ENCODE results near the gene GUCD1. TPM values are rescaled to one million over a fixed set of nuclear protein-coding genes. Genes with fewer than 3 reads are reported as not detected.

Gene GUCD1
- total RNA-seq, 4 donors from 2014 or later = 67.0 to 124 (median 95.9) TPM

DNA sequence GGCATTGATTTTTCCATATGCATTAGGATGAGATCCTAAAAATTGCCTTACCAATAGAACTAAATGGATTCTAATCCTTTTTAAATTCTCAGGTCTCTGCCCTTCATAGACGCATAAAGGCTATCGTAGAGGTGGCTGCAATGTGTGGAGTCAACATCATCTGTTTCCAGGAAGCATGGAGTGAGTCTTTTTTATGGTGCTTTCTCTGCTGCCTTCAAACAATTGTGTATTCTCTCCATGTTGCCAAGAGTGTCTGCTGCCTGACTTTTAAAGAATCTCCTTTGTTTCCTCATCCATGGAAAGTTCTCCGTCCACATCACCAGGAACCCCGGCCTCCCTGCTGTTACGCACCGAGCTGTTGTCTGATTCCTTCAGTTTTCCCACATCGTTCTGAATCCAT is 52.9 kb downstream of the GUCD1 start:
- intact Hi-C loops (cut with DNase I; ENCODE audit: low total_unique reads) = no loop called here
- H3K4me3 ChIP-seq (ENCODE audit: low read depth, poor library complexity, severe bottlenecking) = no peak overlapping the region
- 67 to 74% methylated on average over 7 of the region's 7 CpGs for WGBS, 2 donors
- no peak for DNase-seq (ENCODE audit: low spot score in 2 of 2)
- TF ChIP-seq, protein P1, sequence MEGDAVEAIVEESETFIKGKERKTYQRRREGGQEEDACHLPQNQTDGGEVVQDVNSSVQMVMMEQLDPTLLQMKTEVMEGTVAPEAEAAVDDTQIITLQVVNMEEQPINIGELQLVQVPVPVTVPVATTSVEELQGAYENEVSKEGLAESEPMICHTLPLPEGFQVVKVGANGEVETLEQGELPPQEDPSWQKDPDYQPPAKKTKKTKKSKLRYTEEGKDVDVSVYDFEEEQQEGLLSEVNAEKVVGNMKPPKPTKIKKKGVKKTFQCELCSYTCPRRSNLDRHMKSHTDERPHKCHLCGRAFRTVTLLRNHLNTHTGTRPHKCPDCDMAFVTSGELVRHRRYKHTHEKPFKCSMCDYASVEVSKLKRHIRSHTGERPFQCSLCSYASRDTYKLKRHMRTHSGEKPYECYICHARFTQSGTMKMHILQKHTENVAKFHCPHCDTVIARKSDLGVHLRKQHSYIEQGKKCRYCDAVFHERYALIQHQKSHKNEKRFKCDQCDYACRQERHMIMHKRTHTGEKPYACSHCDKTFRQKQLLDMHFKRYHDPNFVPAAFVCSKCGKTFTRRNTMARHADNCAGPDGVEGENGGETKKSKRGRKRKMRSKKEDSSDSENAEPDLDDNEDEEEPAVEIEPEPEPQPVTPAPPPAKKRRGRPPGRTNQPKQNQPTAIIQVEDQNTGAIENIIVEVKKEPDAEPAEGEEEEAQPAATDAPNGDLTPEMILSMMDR (IDR thresholded peaks at IDR 0.05) = no peak
- TF ChIP-seq POLR2A (IDR thresholded peaks at IDR 0.05) = no peak

- TF ChIP-seq POLR2A (IDR thresholded peaks at IDR 0.05) = no peak
- TF ChIP-seq, protein P1 (IDR thresholded peaks at IDR 0.05) = no peak
- DNase-seq (ENCODE audit: low spot score in 2 of 2) = no peak
- intact Hi-C loops (cut with DNase I; ENCODE audit: low total_unique reads) = no loop called here
- 68 to 74% methylated on average over 8 of the region's 8 CpGs for WGBS, 2 donors
- no peak overlapping the region for H3K4me3 ChIP-seq (ENCODE audit: low read depth, poor library complexity, severe bottlenecking)
These were observed 53.5 kb downstream of the GUCD1 start for GRCh38 chr22:24501301-24502005.

- WGBS, 2 donors = 43 to 47% methylated on average over 16 of the region's 16 CpGs
- TF ChIP-seq, protein P1 (IDR thresholded peaks at IDR 0.05) = no peak
- no peak for TF ChIP-seq POLR2A (IDR thresholded peaks at IDR 0.05)
- intact Hi-C loops (cut with DNase I; ENCODE audit: low total_unique reads) = no loop called here
- DNase-seq (ENCODE audit: low spot score in 2 of 2) = no peak
- no peak overlapping the region for H3K4me3 ChIP-seq (ENCODE audit: low read depth, poor library complexity, severe bottlenecking)
These were observed 54.6 kb downstream of the GUCD1 start for GRCh38 chr22:24500277-24500820.

GRCh38 chr22:24499706-24500276 is 55.1 kb downstream of the GUCD1 start:
- DNase-seq (ENCODE audit: low spot score in 2 of 2) = no peak
- no peak for TF ChIP-seq POLR2A (IDR thresholded peaks at IDR 0.05)
- TF ChIP-seq, protein P1 (IDR thresholded peaks at IDR 0.05) = no peak
- WGBS, 2 donors = 91 to 95% methylated on average over 10 of the region's 10 CpGs
- H3K4me3 ChIP-seq (ENCODE audit: low read depth, poor library complexity, severe bottlenecking) = no peak overlapping the region
- intact Hi-C loops (cut with DNase I; ENCODE audit: low total_unique reads) = no loop called here

GRCh38 chr22:24498824-24499223 is 56.1 kb downstream of the GUCD1 start:
- no peak for DNase-seq (ENCODE audit: low spot score in 2 of 2)
- intact Hi-C loops (cut with DNase I; ENCODE audit: low total_unique reads) = no loop called here
- TF ChIP-seq POLR2A (IDR thresholded peaks at IDR 0.05) = no peak
- TF ChIP-seq, protein P1 (IDR thresholded peaks at IDR 0.05) = no peak
- no peak overlapping the region for H3K4me3 ChIP-seq (ENCODE audit: low read depth, poor library complexity, severe bottlenecking)
- 91 to 94% methylated on average over 11 of the region's 11 CpGs for WGBS, 2 donors

All from lower leg skin (tissue), 4 donors.